Measurements from ENCODE around the gene FANK1.

FANK1 gene

GRCh38 chr10:126057494-126057893 is 161.1 kb downstream of the FANK1 start:
- DNase-seq (ENCODE audit: low read depth in 4 of 4, low spot score in 1 of 4), result no peak

DNA sequence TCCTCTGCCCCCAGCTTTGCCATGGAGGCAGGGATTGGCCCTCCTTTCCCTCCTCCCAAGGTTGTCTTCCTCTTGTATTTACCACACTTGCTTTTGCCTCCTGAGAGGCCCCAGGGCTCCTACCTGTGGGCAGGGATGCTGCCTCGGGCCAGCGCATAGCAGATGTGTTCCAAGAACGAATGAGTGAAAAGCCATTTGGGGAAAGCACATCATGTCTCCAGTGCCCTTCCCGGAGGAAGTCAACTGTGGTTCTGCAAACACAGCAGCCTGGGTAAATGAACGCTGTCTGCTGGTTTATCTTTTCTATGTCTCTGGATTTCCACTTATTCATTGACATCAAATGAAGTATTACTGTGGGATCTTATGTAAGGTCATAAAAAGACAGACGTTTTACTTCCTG is 161.7 kb downstream of the FANK1 start:
- DNase-seq (ENCODE audit: low read depth in 4 of 4, low spot score in 1 of 4), result no peak

GRCh38 chr10:126058507-126058906 is 162.1 kb downstream of the FANK1 start:
- no peak for DNase-seq (ENCODE audit: low read depth in 4 of 4, low spot score in 1 of 4)

Measured in stimulated activated CD4-positive, alpha-beta T cell treated with anti-CD3 and anti-CD28 coated beads, Interleukin-1b, Interleukin-23, amount 100 ng/mL, for 24 hours (primary cell).